Activated CD4-positive, CD25-positive, alpha-beta regulatory T cell treated with anti-CD3 and anti-CD28 coated beads, Interleukin-2, amount 50 U/mL, for 72 hours (primary cell): ENCODE results near the gene DTX1.

Experiments used
- DNase-seq: peaks from one replicate; pipeline ENCODE4 v3.0.0; 2021

DTX1 gene

DNA sequence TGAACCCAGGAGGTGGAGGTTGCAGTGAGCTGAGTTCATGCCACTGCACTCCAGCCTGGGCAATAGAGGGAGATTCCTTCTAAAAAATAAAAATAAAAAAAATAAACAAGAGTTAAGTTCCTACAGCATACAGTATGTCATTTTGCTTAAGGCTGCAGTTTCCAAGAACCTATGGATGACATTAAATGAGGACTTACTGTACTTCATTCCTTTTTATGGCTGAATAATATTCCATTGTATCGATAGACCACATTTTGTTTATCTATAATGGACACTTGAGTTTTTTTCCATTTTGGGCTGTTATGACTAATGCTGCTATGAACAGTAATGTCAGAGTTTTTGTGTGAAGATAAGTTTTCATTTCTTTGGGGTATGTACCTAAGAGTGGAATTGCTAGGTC lies 61.6 kb downstream of the DTX1 start:
- no peak for DNase-seq

- no peak for DNase-seq
Measured at GRCh38 chr12:113119980-113120669, 63.6 kb downstream of the DTX1 start.

DNA sequence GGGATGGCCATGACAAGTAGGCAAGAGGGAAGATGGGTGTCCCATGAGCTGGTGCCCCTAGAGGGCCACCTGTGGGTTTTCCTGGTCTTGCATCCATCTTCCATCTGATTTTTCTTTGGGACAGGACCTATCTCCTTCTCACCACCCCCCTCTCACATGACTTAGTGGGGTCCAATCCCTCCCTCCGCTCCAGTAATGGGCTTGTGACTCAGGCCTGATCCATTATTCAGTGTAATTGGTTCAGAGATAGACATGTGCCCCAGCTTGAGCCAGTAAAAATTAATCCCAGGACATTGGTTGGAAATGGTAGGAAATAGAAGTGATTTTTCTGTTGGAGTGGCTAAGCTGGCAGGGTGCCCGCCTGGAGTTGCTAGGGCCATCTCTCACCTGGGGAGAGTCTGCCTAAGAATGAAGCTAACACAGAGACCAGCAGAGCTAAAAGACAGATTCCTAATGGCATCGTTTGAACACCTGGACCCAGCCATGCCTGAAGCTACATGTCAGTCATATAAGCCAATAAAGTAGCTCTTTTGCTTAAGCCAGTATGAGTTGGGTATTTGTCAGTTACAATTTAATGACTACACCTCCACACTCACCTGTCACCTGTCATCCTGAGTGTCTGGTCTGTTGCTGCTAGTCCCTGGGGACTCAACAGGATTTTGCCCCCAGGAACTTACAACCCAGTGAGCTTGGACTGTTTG lies 64.3 kb downstream of the DTX1 start:
- DNase-seq, result no peak

DNA sequence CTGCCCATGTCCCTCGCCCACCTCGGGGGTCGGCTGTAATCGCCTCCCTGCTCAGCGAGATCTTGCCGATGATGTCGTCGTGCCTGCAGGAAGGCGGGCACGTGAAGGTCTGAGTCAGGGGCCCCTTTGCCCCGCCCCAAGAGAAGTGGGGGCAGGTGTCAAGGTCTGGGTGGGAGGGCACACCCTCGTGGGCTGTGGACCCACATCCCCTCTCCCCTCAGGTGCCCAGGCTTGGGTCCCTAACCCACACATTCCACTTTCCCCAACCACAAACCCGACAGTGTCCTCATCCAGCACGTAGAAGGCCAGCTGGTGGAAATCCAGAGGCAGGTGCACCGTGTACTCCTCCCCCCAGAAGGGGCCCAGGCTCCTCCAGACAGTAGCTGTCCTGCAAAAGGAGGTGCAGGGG lies 71.3 kb downstream of the DTX1 start:
- DNase-seq, result no peak

GRCh38 chr12:113128802-113129663 lies 72.5 kb downstream of the DTX1 start:
- no peak for DNase-seq

DNA sequence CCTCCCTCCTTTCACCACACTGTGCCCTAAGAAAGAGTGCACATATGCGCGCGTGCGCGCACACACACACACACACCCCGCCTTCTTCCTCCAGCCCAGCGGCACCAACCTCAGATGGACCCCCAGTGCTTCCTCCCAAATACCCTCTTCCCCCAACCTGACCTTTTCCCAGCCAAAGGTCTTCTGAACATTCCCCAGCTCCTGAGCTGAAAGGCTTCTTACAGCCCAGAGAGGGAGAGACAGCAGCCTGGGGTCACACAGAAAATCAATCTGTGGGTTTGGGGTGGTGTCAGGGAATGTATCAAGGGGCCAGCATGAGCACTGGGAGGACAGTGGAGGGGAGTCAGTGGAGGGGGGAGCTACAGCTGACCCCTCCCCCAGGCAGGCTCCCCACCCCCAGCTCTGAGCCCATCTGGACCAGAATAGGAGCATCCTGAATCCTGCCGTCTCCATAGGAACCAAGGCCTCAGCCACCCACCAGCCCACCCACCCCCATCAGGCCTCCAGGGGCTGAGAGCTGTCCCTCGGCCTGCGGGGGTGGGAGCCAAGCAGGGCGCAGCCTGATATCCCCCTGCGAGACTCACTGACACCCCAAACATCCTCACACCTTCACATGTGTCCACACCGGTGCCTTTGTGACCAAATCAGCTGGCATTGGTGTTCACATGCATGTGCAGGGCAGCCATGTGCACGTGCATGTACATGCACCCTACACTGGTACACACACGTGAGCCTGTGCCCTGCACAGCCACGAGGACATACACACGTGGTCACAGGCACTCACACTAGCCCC lies 73.3 kb downstream of the DTX1 start:
- no peak for DNase-seq

DNA sequence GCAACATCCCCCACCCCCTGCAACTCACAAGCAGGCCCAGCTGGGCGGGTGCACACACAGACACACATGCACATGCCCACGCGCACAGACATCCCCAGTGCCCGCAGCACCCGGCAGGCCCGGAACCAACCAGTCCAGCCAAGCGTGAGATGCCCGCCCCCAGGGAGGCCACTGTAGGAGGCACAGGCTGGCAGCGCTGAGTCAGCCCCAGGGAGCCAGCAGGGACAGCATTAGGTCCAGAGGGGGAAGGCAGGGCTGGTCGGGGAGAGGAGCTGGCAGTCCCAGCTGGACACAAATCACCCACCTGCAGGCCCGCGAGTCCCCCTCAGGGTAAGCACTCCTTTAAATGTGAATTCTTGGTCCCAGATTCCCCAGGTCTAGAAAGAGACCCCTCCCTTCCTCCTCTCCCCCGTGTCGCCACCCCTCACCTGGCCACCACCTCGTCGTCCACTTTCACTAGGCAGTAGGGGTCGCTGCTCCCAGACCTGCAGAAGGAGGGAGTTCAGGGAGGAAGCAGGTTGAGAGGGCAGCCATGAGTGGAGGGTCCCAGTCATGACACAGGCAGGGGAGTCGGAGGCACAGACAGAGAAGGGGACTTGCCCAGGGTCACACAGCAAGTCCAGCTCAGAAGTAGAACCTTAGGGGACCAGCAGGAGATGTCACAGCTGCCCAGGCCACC lies 74.1 kb downstream of the DTX1 start:
- no peak for DNase-seq

DNA sequence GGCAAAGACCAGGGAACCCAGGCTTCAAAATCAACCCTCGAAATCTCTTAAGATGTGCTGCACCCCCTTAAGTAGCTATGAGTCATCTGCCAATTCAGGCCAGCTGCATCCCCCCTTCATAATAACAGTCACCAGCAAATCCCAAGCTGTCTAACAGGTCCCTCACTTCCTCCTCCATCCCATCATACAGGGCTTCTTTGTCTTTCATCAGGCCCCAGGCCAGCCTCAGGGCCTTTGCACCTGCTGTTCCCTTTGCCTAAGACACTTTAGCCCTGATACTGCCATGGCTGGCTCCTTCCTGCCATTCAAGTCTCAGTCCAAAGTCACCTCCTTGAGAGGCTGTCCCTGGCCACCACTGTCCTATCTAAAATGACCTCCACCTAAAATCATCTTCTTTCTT lies 75.0 kb downstream of the DTX1 start:
- DNase-seq, result no peak

DNA sequence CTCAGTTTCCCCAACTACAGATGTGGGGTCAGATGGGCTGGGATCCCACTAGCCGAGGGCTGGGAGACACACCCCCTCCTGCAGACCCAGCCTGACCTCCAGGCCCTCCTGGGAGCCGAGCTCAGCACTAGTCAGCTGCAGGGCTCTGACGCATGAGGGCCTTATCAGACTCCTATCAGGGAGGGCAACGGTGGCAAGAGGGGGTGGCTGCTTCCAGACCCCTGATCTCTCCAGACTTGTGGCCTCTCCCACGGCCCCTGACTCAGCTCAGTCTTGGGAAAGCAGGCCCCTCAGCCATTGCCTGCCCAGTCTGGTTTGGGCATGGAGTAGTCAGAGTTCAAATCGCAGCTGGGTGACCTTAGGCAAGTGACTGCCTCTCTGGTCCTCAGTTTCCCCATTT lies 76.5 kb downstream of the DTX1 start:
- no peak for DNase-seq

- no peak for DNase-seq
Measured at GRCh38 chr12:113133666-113134065, 77.1 kb downstream of the DTX1 start.

- DNase-seq, result no peak
Measured at GRCh38 chr12:113134071-113134470, 77.5 kb downstream of the DTX1 start.

DNA sequence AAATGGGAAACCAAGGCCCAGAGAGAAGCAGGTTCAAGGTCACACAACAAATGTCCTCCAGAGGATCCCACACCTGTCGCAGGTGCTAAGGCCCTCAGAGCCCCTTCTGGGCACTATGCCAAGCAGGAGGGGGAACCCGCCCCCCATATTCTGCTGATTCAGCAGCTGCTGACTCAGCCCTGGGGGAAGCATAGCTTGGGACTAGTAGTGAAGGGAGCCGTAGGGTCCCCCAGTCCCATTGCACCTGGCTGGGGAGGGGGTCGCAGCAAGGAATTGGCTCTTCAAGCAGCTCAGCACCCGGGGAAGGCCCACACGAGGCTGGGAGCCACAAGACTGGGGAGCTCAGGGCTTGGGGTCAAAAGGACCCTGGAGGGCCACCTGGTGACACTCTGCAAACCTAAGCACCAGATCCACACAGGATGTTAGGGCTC lies 78.0 kb downstream of the DTX1 start:
- DNase-seq, result no peak

DNA sequence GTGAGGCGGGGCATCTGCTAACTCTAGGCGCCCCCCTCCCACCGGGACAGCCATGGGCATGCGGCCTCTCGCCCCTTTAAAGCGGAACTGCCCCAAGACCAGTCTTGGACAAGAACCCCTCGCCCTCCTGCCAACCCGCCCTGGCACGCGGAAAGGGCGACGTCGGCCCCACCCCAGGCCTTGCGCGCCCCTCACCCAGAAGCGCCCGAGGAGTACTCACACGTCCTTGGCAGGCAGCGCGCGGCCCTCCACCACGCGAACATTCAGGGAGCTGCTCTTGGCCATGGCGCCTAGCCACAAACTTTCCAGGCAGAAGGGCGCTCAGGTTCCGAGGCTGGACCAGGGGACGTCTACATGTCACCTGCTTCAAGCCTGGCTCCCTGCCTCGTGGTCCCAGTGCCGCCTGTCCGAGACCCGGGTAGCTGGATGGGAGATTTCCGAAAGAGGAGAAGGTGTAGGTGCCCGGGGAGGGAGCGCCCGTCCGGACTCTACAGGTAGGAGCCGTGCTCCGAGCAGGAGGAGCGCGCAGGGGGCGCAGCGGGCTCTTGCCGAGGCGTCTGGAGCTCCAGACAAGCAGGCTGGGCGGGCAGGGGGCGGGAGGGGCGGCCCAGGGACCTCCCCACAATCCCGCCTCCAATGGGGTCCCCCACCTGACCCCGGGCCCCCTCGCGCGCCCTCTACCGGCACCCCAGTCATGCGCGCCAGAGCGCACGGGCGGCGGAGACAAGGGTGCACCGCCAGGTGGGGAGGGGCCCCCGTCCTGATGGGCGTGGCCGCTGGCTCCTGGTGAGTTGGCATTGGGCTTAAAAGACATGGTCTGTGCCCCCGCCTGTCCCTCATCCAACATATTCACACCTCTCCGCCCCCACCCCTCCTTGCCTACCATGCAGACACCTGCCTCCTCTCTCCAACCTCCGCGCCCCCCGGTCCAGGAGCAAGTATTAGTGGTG lies 78.9 kb downstream of the DTX1 start, which contains the start of gene RASAL1:
Gene RASAL1 (minus strand): TSS at position 584 of the 950 bp plus-strand sequence. CDS start 299 bp downstream, at position 285.
- peak; percentile 82 for DNase-seq

DNA sequence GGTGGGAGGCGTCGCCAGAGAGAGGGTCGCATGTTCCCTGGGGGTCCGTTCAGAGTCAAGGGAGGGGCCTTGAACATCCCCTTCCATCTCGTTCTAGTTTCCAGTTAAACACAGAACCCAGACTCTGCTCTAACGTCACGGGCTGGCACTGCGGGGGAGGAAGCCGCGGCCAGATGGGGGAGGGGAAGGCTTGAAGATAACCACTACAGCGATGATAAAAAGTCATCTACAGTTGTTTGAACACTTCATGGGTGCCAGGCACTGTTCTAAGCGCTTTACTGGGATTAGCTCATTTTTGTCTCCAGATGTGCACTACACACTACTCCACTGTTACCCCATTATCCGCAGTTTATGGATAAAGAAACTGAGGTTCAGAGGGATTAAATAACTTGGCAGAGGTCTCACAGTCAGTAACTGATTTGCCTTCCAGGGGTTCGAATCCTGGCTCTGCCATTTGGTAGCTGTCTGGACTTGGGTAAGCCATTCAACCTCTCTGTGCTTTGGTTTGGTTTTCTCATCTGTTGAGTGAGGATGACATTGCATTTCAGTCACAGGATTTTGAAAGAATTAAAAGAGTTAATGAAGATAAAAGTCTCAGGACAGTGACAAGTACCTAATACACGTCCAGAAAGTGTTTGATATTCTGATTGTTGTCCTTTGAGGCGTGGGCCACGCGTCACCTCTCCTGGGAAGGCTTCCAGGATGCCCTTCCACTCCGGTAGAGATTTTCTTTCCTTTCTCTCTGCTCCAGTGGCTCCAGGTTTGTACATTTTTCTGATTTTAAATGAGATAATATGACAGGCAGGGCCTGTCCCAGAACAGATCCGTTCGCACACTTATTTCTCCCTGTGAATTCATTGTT lies 79.8 kb downstream of the DTX1 start:
- DNase-seq, result peak; percentile 68

DNA sequence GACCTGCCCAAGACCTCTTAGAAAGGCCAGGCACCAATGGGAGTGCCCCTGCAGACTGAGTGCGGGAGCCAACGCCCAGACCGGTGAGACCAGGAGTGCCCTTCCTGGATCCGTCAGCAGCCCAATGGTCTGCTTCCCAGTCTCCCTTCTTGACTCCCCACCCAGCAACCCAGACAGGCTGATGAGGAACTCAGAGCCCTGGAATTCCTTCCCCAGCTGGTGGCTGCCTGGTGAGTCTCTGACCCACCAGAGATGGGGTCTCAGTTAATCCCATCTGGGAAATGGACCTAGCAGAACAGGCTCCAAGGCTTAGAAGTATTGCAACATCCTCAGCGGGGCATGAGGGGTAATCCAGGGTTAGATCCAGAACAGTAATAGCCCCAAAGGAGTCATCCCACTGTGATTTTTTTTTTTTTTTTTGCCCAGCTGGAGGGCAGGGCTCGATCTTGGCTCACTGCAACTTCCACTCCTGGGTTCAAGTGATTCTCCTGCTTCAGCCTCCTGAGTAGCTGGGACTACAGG lies 80.5 kb downstream of the DTX1 start:
- DNase-seq, result no peak

- DNase-seq, result no peak
Measured at GRCh38 chr12:113137861-113138783, 81.6 kb downstream of the DTX1 start.

- no peak for DNase-seq
Measured at GRCh38 chr12:113138826-113139225, 82.3 kb downstream of the DTX1 start.

GRCh38 chr12:113140706-113141105 lies 84.2 kb downstream of the DTX1 start:
- DNase-seq, result no peak
